Measurements from ENCODE around the gene FAM184B.

FAM184B gene

GRCh38 chr4:17633600-17633999, 147.8 kb downstream of the FAM184B start:
- no peak for DNase-seq

GRCh38 chr4:17630228-17630627, 151.2 kb downstream of the FAM184B start:
- no peak for DNase-seq

DNA sequence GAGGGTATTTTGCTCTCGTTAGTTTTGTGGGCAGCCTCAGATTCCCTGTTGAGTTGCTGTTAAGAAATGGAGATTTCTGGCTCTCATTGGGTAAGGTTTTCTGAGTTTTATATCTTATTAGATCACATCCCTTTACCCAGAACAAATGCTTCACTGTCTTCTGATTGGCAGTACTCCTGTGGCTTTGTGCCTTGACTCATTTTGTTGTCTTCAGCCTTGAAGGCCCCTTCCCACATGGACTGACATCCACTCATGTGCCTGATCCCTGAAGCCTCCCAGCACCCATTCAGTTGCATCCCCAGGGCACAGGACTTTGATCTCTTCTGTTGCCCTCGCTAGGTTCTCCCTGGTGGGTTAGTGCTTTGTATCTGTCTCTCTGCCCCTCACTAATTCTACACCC, 156.6 kb downstream of the FAM184B start:
- DNase-seq = no peak

- no peak for DNase-seq
Observed at GRCh38 chr4:17623451-17624001, 157.9 kb downstream of the FAM184B start.

DNA sequence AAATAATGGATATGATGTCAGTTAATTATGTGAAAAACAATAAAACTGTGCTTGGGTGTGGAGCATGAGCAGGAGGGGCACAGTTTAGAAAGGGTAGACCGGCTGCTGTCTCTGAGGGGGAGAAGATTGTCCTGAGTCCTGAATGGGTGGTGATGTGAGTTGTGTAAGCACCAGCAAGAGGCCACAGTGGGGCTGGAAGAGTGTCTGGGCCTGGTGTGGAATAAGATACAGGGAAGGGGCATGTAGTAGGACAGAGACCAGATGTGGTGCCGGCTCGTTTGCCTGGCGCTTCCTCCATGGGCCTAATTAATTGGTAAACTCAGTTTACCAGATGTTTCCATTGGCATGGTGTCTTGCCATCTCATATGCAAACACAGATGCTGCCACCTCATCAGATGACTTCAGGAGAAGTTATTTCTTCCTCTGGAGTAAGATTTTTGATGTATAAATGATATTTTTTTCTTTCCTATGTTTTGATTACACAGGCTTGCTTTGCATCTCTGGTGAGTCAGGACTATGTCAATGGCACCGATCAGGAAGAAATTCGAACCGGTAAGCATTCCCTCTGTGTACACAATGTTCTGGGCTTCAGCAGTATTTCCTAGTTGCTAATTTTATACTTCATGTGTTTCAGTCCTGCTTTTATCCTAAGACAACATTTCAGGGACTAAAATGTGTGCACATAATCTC, 161.9 kb downstream of the FAM184B start:
- no peak for DNase-seq

- DNase-seq = no peak
Observed at GRCh38 chr4:17618926-17619325, 162.5 kb downstream of the FAM184B start.

DNA sequence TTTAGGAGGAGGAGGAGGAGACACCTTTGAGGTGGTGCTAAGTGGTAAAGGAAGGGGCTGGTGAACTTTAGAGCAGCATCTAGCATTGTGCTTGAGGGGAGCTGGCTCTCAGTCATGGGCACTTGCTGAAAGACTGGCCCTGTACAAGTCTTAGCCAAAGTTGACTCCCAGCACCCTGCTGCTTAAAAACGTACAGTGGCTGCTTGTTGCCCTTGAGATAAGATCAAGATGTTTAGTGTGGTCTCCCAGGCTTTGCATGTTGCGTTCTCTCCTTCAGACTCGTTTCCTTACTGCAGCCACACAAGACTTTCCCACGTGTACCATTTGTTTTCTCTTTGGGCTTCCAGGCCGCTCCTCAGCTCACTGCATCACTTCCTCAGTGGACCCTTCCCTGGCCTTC, 165.1 kb downstream of the FAM184B start:
- DNase-seq = peak in 1 of 5 experiments; percentile 66

- DNase-seq = peak; percentile 88 to 96 (median 94)
Observed at GRCh38 chr4:17614416-17615299, 166.8 kb downstream of the FAM184B start, which contains the start of gene MED28. Gene MED28, plus strand, starts transcription at chr4:17614641. Its CDS starts 14 bp downstream, at chr4:17614655.

- peak in 2 of 5 experiments; percentile 5 to 39 for DNase-seq
Observed at GRCh38 chr4:17613761-17614415, 167.5 kb downstream of the FAM184B start.

DNA sequence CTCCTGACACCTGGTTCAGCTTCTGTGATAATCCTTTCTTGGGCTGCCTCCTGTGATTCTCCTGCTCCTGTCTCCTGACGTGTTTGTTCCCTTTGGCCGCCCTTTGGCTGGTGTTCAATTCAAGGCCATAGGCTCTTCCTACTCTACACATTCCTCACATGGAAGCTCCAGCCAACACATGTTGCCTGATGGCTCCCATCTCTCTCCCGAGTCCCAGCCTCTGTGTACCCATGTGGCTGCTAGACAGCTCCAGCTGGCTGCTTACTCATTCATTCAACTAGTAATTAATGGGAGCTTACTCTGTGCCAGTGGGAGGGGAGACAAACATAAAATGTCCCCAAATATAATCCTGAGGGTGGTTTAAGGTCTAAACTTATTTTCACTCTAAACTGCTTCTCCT, 176.2 kb downstream of the FAM184B start:
- no peak for DNase-seq

- no peak for DNase-seq
Observed at GRCh38 chr4:17599826-17600225, 181.6 kb downstream of the FAM184B start.

GRCh38 chr4:17597517-17597916, 183.9 kb downstream of the FAM184B start:
- DNase-seq = no peak

DNA sequence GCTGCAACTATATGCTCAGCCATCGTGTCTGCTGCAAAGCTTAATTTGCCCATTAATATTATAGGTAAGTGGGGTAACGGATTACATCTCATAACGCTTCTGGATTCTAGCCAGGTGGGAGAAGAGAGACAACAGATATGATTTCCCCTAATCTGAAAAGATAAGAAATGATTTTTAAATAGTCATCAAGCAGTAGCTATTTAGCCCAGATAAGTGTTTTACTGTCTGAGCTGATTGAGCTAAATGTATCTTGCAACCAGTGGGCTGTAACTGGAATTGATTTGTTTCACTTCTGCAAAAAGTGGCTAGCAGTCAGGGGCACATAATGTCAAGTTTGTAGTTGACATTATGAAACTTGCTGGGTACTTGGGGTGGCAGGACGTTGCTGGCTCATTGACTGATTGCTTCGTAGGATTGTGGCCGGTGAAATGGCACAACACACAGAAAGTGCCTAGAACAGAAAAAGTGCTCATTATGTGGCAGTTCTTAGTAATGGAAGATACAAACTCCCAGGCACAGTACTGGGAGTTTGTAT, 185.9 kb downstream of the FAM184B start:
- DNase-seq = no peak

- no peak for DNase-seq
Observed at GRCh38 chr4:17589355-17589754, 192.1 kb downstream of the FAM184B start.

DNA sequence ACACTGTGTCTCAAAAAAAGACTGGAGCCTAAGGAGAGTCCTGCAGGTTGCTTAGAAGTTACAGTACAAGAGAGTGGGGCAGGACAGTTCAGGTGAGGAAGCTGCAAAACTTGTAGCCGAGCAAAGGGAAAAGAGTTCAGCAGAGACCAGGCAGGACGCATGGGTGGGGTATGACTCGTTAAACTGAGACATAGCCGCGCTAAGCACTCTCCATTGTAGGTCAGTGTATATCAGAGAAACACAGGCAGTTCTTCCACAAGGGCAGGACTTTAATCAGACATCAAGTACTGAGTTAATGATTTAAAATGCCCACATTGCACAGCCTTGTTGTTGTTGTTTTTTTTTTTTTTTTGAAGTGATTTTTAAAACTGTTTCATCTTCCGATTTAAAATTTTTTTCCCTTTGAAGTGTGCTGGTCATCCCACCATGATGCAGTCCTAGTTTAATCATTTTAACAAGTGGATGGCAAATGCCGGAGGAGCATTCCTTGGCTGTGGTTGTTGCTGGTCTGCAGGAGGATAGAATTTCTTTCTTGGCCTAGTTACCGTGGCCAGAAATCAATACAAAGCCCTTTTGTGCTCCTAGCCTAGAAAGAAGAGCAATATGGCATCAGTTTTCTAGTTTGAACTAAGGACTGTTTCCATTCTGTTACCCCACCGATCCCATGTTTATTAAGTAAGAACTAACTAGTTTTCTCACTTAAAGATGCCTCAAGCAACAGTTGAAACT, 194.2 kb downstream of the FAM184B start:
- no peak for DNase-seq

GRCh38 chr4:17584521-17585213, 196.8 kb downstream of the FAM184B start:
- DNase-seq = no peak

GRCh38 chr4:17583941-17584340, 197.5 kb downstream of the FAM184B start:
- DNase-seq = no peak

- no peak for DNase-seq
Observed at GRCh38 chr4:17583276-17583675, 198.1 kb downstream of the FAM184B start.

GRCh38 chr4:17580969-17581368, 200.5 kb downstream of the FAM184B start:
- no peak for DNase-seq

All from T-helper 2 cell (primary cell).